Transverse colon (tissue), 4 donors: Measurements from ENCODE around the gene BMPER. TPM values are rescaled to one million over a fixed set of nuclear protein-coding genes. Genes with fewer than 3 reads are reported as not detected.

Source experiments
- DNase-seq: peaks from one replicate; pipeline ENCODE4 v3.0.0-alpha.2; 2019
- H3K27ac ChIP-seq, 4 donors: fragments of 200-600 bp; sonication (generic); 2 replicates each; pipeline ENCODE4 v1.5.1; 2016 to 2018; ENCODE audit warnings: inconsistent platforms in 4 of 4
- H3K27me3 ChIP-seq: fragments of 200-600 bp; sonication (generic); 2 replicates; pipeline ENCODE4 v1.5.1; 2017; ENCODE audit warnings: inconsistent platforms
- H3K36me3 ChIP-seq, 4 donors: fragments of 200-600 bp; sonication (generic); 2 replicates each; pipeline ENCODE4 v1.5.1; 2017 to 2019; ENCODE audit warnings: inconsistent platforms in 4 of 4
- H3K4me1 ChIP-seq, 4 donors: fragments of 200-600 bp; sonication (generic); 2 replicates each; pipeline ENCODE4 v1.5.1; 2017 to 2020; ENCODE audit warnings: inconsistent platforms in 4 of 4
- H3K4me3 ChIP-seq, 4 donors: fragments of 200-600 bp; sonication (generic); 1 replicate in 1 of 4; 2 replicates in 3 of 4; pipeline versions ENCODE4 v1.5.1 to v1.6.1; 2017 to 2019; ENCODE audit warnings: inconsistent platforms in 4 of 4
- H3K9me3 ChIP-seq, 2 donors: fragments of 200-600 bp; sonication (generic); 2 replicates each; pipeline ENCODE4 v1.5.1; 2017 to 2019; ENCODE audit warnings: inconsistent platforms in 2 of 2
- EP300 ChIP-seq: sonication (generic); formaldehyde crosslinking; IDR thresholded peaks from one replicate; pipeline ENCODE4 v1.6.1; 2017; ENCODE audit warnings: antibody characterized with exemption, low read depth
- POLR2A ChIP-seq: fragments of 450-650 bp; IDR thresholded peaks from one replicate; pipeline ENCODE4 v1.6.1; 2016; ENCODE audit warnings: antibody characterized with exemption, mild to moderate bottlenecking, moderate library complexity
- POLR2AphosphoS5 ChIP-seq, 3 donors: sonication (generic); formaldehyde crosslinking; IDR thresholded peaks; one replicate each; pipeline ENCODE4 v1.6.1; 2016; ENCODE audit warnings: antibody characterized with exemption in 3 of 3
- WGBS, 2 donors: methylation state at CpG; one replicate each; pipeline ENCODE4 v1.1.5; 2018; ENCODE audit warnings: low coverage in 1 of 2; 5-methylcytosine and 5-hydroxymethylcytosine counted together
- in situ Hi-C, 4 donors: fragments of 200-750 bp; cut with MboI; loops; one replicate each; pipeline versions ENCODE4 v1.15.0 to v1.15.1; 2017; ENCODE audit warnings: low sequenced_read_pairs in 3 of 4, low pct_ligation_motif_present in 1 of 4, low pct_unique_long_range_greater_than_20kb in 1 of 4
- intact Hi-C: fragments of 100-400 bp; cut with DNase I; formaldehyde crosslinking; loops from one replicate; pipeline ENCODE4 v1.15.1; 2023; ENCODE audit warnings: low total_unique reads
- total RNA-seq, 4 donors: library from RNA; depleted of rRNA; stranded (reverse); fragments of >200 nt; gene quantifications; one replicate each; pipeline ENCODE4 v1.1.0, GENCODE V29; 2016
- TF ChIP-seq, protein P1 (sequence below), 5 experiments: fragments of 200-600 bp in 3 of 5; fragments of 450-650 bp in 2 of 5; sonication (generic) in 3 of 5; IDR thresholded peaks; 1 replicate in 2 of 5; 2 replicates in 3 of 5; pipeline ENCODE4 v1.5.1; 2016 to 2017; ENCODE audit warnings: antibody characterized with exemption in 5 of 5, inconsistent platforms in 3 of 5, mild to moderate bottlenecking in 2 of 5, moderate library complexity in 1 of 5

BMPER gene
- total RNA-seq, 4 donors from 2014 or later: 1.00 to 2.5 (median 1.8) TPM

DNA sequence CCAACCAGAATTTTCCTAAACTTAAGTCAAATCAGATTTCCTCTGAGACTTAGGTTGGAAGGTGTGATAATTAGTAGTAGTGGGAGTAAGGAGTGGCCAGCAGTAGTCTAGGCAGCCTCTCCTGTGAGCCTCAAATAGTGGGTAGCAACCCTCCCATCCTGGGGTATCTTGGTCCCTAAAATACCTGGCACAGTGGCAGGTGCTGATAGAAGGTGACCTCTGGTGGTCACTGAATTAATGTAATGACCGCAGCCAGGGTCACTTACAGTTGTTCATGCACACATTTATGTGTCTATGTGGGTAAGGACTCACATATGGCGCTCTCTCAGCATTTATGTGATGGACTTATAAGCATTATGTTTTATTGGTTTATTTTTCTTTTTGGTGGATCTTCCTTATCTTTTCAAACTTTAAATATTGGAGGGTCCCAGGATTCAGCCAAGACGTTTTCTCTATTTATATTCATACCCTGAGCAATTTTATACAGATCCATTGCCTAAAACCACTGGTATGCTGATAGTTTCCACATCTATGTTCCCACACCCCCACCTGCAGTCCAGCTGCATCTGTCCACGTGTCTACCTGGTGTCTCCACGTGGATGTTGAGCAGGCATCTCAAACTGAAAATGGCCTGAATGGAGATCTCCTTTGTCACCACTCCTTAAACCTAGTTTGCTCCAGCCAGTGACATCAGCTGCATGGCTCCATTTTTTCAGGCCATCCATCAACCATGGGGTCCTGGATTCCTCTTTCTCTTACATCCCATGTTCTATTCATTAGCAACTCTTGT lies 18.3 kb downstream of the BMPER start:
- DNase-seq: no peak
- no peaks in the 10 kb centered on the region for H3K36me3 ChIP-seq
- TF ChIP-seq POLR2AphosphoS5 (IDR thresholded peaks at IDR 0.05) (no peak), EP300 (no peak), POLR2A (no peak)
- TF ChIP-seq, protein P1, sequence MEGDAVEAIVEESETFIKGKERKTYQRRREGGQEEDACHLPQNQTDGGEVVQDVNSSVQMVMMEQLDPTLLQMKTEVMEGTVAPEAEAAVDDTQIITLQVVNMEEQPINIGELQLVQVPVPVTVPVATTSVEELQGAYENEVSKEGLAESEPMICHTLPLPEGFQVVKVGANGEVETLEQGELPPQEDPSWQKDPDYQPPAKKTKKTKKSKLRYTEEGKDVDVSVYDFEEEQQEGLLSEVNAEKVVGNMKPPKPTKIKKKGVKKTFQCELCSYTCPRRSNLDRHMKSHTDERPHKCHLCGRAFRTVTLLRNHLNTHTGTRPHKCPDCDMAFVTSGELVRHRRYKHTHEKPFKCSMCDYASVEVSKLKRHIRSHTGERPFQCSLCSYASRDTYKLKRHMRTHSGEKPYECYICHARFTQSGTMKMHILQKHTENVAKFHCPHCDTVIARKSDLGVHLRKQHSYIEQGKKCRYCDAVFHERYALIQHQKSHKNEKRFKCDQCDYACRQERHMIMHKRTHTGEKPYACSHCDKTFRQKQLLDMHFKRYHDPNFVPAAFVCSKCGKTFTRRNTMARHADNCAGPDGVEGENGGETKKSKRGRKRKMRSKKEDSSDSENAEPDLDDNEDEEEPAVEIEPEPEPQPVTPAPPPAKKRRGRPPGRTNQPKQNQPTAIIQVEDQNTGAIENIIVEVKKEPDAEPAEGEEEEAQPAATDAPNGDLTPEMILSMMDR (IDR thresholded peaks at IDR 0.05): no peak

DNA sequence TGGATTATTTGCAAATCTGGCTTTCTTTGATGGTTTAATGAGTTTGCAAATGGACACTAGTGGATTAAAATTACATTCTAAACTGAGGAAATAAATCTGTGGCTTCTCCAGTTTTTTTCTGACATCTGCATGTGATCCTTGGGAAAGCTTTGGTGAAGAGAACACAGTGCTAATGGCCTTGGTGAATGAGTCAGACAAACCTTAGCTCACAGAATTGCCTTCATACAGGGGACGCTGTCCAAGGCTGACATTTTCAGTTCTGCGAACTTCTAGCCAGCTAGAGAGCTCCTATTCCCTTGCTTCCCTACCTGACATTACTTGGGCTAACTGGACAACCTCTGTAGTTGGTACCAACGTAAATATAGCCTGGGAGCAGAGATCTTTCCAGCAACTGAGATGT lies 21.2 kb downstream of the BMPER start:
- DNase-seq: no peak
- H3K4me1 ChIP-seq: peaks cover 0 to 4% (median 0%) of the 10 kb centered on the region in 4 donors
- intact Hi-C loops: no loop called here
- no peaks in the 10 kb centered on the region for H3K36me3 ChIP-seq
- no peaks in the 10 kb centered on the region for H3K27me3 ChIP-seq
- no peak overlapping the region for H3K4me3 ChIP-seq
- WGBS, 2 donors: 65% methylated on average over 3 of the region's 3 CpGs; no CpG with 5 or more reads in 1 of the 2 donors
- in situ Hi-C loops: loop anchor here in 2 of 4 donors (25.0 kb wide), 2 partner anchors 689 to 739 kb away; no protein-coding TSS in a partner anchor
- no peak for TF ChIP-seq EP300
- TF ChIP-seq POLR2AphosphoS5 (IDR thresholded peaks at IDR 0.05): no peak
- TF ChIP-seq, protein P1 (IDR thresholded peaks at IDR 0.05): no peak
- TF ChIP-seq POLR2A: no peak
- no peak overlapping the region for H3K27ac ChIP-seq
- no peaks in the 10 kb centered on the region for H3K9me3 ChIP-seq

More for the DNA sequence above, 18.3 kb downstream of the BMPER start:
- WGBS, 2 donors: 79 to 100% methylated on average over 1 to 5 of the region's 5 CpGs
- H3K4me1 ChIP-seq: peaks cover 0 to 4% (median 0%) of the 10 kb centered on the region in 4 donors
- in situ Hi-C loops: no loop called here
- no peaks in the 10 kb centered on the region for H3K27me3 ChIP-seq
- peak overlapping the region in 3 of 4 donors; percentile 11 to 33 (median 21) for H3K27ac ChIP-seq
- no peak overlapping the region for H3K4me3 ChIP-seq
- intact Hi-C loops: no loop called here
- H3K9me3 ChIP-seq: no peaks in the 10 kb centered on the region

DNA sequence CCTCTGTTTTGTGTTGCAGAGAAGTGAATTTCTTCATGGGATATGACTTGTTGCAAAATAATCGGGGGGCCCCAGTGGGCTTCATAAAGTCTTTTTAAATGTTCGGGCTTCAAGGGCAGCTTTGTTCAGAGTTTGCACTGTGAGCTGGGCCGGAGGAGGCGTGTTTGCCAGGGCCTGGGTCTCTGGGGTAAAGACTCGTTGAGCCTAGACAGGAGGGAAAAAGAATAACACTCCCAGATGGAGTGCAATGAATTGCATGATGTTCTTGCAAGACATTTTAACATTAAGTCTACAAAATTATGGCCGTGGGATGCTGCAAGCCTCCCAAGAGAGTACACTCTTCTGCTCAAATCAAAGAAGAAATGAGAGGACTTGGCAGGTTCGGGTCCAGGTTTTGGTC lies 23.6 kb downstream of the BMPER start:
- Histone ChIP-seq H3K27me3 (no peaks in the 10 kb centered on the region), H3K4me3 (no peak overlapping the region), H3K9me3 (no peaks in the 10 kb centered on the region), H3K4me1 (peaks cover 0 to 3% (median 0%) of the 10 kb centered on the region in 4 donors), H3K27ac (no peak overlapping the region), H3K36me3 (no peaks in the 10 kb centered on the region)
- WGBS, 2 donors: 50 to 78% methylated on average over 1 to 7 of the region's 7 CpGs
- intact Hi-C loops (no loop called here), in situ Hi-C loops (loop anchor here in 2 of 4 donors (25.0 kb wide), 2 partner anchors 692 to 742 kb away; no protein-coding TSS in a partner anchor)
- TF ChIP-seq EP300 (no peak), POLR2A (no peak), POLR2AphosphoS5 (IDR thresholded peaks at IDR 0.05) (no peak)
- TF ChIP-seq, protein P1 (IDR thresholded peaks at IDR 0.05): no peak
- DNase-seq: no peak

DNA sequence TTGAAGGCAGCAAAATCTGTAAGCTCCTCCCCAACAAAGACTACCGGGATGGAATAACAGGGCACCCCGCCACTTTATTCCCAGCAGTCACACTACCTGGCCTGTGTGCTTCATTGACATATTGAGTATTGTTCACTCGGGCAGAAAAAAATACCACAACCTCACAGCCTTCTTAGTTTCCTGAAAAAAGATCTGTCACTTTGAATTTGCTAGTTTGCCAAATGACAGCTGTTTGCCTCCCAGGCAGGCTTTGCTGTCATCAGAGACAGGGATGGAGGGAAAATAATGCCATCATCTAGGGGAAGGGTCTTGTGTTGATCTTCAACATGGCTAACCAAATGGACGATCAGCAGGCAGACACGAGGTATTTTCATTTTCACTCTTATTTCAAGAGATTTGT lies 26.9 kb downstream of the BMPER start:
- Histone ChIP-seq H3K27me3 (no peaks in the 10 kb centered on the region), H3K36me3 (no peaks in the 10 kb centered on the region), H3K4me3 (no peak overlapping the region), H3K9me3 (no peaks in the 10 kb centered on the region), H3K4me1 (peaks cover 0 to 3% (median 0%) of the 10 kb centered on the region in 4 donors), H3K27ac (no peak overlapping the region)
- in situ Hi-C loops (loop anchor here in 3 of 4 donors (10.0 to 25.0 kb wide), 3 partner anchors 687 to 745 kb away; no protein-coding TSS in a partner anchor), intact Hi-C loops (no loop called here)
- no peak for DNase-seq
- TF ChIP-seq, protein P1 (IDR thresholded peaks at IDR 0.05): no peak
- no peak for TF ChIP-seq POLR2A
- TF ChIP-seq POLR2AphosphoS5 (IDR thresholded peaks at IDR 0.05): no peak
- no peak for TF ChIP-seq EP300
- 51 to 64% methylated on average over 3 to 5 of the region's 5 CpGs for WGBS, 2 donors
